IPS-18c (cell line): Measurements from ENCODE around the gene CACNA1C.

Experiments used
- H3K4me3 ChIP-seq: 2 replicates; pipeline ENCODE4 v1.7.0; 2013; ENCODE audit warnings: low read depth, mild to moderate bottlenecking, low read length, moderate library complexity; ENCODE audit not compliant: insufficient read depth
- H3K9me3 ChIP-seq: one replicate; pipeline ENCODE4 v1.6.1; 2013; ENCODE audit warnings: mild to moderate bottlenecking, low read length, moderate library complexity; ENCODE audit not compliant: control insufficient read depth, insufficient read depth

CACNA1C gene

GRCh38 chr12:2537868-2538541 is 485.2 kb downstream of the CACNA1C start:
- Histone ChIP-seq H3K4me3 (no peak overlapping the region), H3K9me3 (no peaks in the 10 kb centered on the region)

- no peak overlapping the region for H3K4me3 ChIP-seq
- no peaks in the 10 kb centered on the region for H3K9me3 ChIP-seq
These were observed 487.2 kb downstream of the CACNA1C start for GRCh38 chr12:2539938-2540337.

- H3K4me3 ChIP-seq, result no peak overlapping the region
These were observed 487.8 kb downstream of the CACNA1C start for GRCh38 chr12:2540535-2540941.

GRCh38 chr12:2541631-2542204 is 488.9 kb downstream of the CACNA1C start:
- H3K9me3 ChIP-seq, result no peaks in the 10 kb centered on the region

More at GRCh38 chr12:2540535-2540941, 487.8 kb downstream of the CACNA1C start:
- no peaks in the 10 kb centered on the region for H3K9me3 ChIP-seq

GRCh38 chr12:2543801-2544200 is 491.0 kb downstream of the CACNA1C start:
- Histone ChIP-seq H3K4me3 (no peak overlapping the region), H3K9me3 (no peaks in the 10 kb centered on the region)

More at GRCh38 chr12:2541631-2542204, 488.9 kb downstream of the CACNA1C start:
- H3K4me3 ChIP-seq, result no peak overlapping the region

- no peak overlapping the region for H3K4me3 ChIP-seq
These were observed 491.4 kb downstream of the CACNA1C start for GRCh38 chr12:2544230-2544629.

GRCh38 chr12:2547273-2548044 is 494.7 kb downstream of the CACNA1C start:
- H3K4me3 ChIP-seq, result no peak overlapping the region
- no peaks in the 10 kb centered on the region for H3K9me3 ChIP-seq

More at GRCh38 chr12:2544230-2544629, 491.4 kb downstream of the CACNA1C start:
- H3K9me3 ChIP-seq, result no peaks in the 10 kb centered on the region

GRCh38 chr12:2548081-2548480 is 495.3 kb downstream of the CACNA1C start:
- Histone ChIP-seq H3K4me3 (no peak overlapping the region), H3K9me3 (no peaks in the 10 kb centered on the region)

GRCh38 chr12:2550561-2551411 is 498.0 kb downstream of the CACNA1C start:
- no peak overlapping the region for H3K4me3 ChIP-seq
- H3K9me3 ChIP-seq, result no peaks in the 10 kb centered on the region

GRCh38 chr12:2551412-2551900 is 498.7 kb downstream of the CACNA1C start:
- Histone ChIP-seq H3K9me3 (no peaks in the 10 kb centered on the region), H3K4me3 (no peak overlapping the region)

- no peak overlapping the region for H3K4me3 ChIP-seq
- H3K9me3 ChIP-seq, result no peaks in the 10 kb centered on the region
These were observed 499.4 kb downstream of the CACNA1C start for GRCh38 chr12:2552000-2552756.

GRCh38 chr12:2553388-2554126 is 500.8 kb downstream of the CACNA1C start:
- Histone ChIP-seq H3K9me3 (no peaks in the 10 kb centered on the region), H3K4me3 (no peak overlapping the region; the same call in 1 of the 2 replicates)

- Histone ChIP-seq H3K4me3 (no peak overlapping the region), H3K9me3 (no peaks in the 10 kb centered on the region)
These were observed 502.8 kb downstream of the CACNA1C start for GRCh38 chr12:2555487-2556082.

- Histone ChIP-seq H3K4me3 (no peak overlapping the region), H3K9me3 (no peaks in the 10 kb centered on the region)
These were observed 504.8 kb downstream of the CACNA1C start for GRCh38 chr12:2557597-2557996.

GRCh38 chr12:2559931-2560330 is 507.1 kb downstream of the CACNA1C start:
- Histone ChIP-seq H3K4me3 (no peak overlapping the region), H3K9me3 (no peaks in the 10 kb centered on the region)
